Measurements from ENCODE around the gene ACVR1C.

- TF ChIP-seq CTCF (IDR thresholded peaks at IDR 0.05; ENCODE audit: low read depth, low read length), result no peak
- TF ChIP-seq EZH2phosphoT487 (IDR thresholded peaks at IDR 0.05; ENCODE audit: low read depth), result no peak
These were observed 16.1 kb upstream of the ACVR1C start for GRCh38 chr2:157644776-157645175.
